ENCODE data around the gene SLC2A8.

The SLC2A8 gene

DNA sequence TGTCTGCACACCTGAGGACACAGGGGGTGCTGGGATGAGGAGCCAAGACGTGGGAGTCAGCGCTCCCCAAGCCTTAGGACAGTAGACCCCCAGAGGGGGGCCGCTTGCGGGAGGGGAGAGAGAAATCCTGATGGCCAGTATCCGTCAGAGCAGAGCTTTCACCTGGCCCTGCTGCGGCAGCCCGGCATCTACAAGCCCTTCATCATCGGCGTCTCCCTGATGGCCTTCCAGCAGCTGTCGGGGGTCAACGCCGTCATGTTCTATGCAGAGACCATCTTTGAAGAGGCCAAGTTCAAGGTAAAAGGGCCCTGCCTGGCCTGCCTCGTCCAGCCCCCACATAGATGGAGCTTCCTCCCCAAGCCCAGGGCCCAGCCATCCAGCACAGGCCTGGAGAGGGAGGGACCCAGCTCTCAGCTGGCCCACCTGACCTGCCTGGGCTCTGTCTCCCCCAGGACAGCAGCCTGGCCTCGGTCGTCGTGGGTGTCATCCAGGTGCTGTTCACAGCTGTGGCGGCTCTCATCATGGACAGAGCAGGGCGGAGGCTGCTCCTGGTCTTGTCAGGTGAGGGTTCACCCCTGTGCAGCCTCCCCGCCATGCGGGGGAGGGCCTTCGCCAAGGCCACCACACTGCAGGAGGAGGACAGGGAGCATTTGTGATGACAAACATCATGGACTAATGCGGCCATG is 6.7 kb downstream of the SLC2A8 start:
- no peak for DNase-seq (ENCODE audit: low read depth in 2 of 2)

DNA sequence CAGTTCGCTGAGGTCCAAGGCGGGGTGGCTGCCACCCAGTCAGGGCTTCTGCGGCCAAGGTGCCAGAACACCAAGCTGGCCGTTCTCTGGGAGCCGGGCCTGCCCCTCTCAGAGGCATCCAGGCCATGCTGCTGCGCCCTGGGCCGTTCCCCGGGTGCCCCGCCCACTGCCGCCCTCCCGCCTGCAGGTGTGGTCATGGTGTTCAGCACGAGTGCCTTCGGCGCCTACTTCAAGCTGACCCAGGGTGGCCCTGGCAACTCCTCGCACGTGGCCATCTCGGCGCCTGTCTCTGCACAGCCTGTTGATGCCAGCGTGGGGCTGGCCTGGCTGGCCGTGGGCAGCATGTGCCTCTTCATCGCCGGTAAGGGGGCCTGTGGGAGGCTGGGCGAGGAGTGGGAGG is 7.7 kb downstream of the SLC2A8 start:
- no peak for DNase-seq (ENCODE audit: low read depth in 2 of 2)

DNA sequence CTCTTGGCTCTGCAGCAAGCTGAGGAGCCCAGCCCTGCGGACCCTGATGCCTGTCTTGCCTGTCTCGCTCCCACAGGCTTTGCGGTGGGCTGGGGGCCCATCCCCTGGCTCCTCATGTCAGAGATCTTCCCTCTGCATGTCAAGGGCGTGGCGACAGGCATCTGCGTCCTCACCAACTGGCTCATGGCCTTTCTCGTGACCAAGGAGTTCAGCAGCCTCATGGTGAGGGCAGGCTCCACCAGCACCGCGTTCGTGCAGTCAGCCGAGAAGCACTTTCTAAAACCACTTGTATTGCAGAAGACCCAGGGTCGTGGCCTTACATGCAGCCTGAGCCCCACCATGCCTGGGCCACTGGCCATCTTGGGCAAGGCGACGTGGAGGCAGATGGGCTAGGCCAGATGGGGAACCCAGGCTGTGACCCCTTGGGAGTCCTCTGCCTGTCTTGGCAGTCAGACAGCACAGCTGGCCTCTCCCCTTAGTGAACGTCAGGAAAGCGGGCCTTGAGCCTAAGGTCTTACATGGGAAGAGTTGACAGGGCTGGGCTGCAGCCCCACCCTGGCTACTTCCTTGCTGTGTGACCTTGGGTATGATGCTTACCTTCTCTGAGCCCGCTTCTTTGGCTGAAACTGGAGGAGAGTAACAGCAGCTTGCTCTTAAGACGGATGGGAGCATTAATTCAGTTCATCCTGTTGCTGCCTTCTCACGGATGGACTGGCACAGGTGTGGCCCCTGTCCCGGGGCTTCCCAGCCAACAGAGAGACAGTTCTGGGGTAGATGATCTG is 8.6 kb downstream of the SLC2A8 start:
- no peak for DNase-seq (ENCODE audit: low read depth in 2 of 2)

DNA sequence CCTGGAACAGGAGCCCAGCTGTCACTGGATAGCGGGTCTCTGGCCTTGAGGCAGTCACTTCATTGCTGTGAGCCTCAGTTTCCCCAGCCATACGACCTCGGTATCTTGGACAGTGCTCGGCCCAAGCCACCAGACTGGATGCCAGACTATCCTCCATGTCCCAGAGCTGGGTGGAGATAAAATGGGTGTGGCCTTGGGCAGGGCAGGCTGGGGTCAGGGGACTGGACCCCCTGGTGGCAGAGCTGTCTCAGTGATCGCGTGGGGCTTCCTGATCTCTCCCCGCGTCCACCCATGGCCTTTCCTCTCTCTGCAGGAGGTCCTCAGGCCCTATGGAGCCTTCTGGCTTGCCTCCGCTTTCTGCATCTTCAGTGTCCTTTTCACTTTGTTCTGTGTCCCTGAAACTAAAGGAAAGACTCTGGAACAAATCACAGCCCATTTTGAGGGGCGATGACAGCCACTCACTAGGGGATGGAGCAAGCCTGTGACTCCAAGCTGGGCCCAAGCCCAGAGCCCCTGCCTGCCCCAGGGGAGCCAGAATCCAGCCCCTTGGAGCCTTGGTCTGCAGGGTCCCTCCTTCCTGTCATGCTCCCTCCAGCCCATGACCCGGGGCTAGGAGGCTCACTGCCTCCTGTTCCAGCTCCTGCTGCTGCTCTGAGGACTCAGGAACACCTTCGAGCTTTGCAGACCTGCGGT is 10.0 kb downstream of the SLC2A8 start:
- no peak for DNase-seq (ENCODE audit: low read depth in 2 of 2)

- no peak for DNase-seq (ENCODE audit: low read depth in 2 of 2)
Observed at GRCh38 chr9:127407492-127407843, 10.5 kb downstream of the SLC2A8 start.

DNA sequence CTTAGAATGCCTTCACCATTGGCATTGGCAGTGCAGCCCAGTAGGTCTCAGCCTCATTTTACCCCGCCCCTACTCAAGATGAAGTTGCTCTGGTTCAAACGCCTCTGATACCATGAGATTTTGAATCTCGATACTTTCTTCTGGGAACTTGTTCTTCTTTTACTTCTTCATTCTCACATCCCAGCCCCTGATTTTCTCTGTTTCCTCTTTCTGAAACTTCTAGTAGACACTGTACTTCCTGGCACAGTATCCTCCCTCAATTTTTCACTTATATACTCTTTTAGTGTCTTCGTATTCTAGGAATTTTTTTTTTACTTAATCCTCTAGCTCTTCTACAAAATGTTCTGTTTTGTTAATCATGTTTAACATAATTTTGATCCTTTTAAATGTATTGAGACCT is 14.2 kb downstream of the SLC2A8 start:
- no peak for DNase-seq (ENCODE audit: low read depth in 2 of 2)

DNA sequence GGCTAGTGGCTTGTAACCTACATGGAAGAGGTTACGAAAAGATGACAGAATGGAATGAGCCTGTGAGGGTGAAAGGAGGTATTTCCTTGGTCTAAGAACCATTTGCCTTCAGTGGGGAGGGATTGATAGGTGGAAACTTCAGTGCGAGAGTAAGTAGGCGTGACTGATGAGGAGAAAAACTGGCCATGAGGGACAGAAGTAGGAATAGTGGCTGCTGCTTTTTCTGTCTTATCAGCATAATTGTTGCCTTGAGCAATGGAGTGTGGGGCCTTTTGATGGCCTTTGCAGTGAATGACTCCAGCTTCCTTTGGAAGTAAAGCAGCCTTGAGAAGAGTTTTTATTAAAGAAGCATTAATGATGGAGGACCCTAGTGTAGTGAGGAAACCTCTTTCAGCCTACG is 18.2 kb downstream of the SLC2A8 start:
- DNase-seq (ENCODE audit: low read depth in 2 of 2), result no peak

DNA sequence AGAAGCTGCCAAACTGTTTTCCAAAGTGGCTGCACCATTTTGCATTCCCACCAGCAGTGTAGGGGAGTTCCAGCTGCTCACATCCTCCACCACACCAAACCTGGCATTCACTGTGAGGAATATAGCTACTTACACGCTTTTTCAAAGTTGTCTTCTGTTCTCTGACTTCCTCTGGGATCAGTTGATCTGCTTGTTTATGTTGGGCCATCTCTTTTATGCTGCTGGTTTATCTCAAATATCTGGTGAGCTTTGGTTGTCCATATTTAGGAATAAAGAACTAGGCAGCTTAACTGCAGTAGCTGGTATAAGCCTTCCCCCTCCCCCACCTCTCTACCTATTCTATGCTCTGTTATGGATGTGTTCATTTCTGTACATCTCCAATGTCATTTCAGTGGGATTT is 18.7 kb downstream of the SLC2A8 start:
- no peak for DNase-seq (ENCODE audit: low read depth in 2 of 2)

DNA sequence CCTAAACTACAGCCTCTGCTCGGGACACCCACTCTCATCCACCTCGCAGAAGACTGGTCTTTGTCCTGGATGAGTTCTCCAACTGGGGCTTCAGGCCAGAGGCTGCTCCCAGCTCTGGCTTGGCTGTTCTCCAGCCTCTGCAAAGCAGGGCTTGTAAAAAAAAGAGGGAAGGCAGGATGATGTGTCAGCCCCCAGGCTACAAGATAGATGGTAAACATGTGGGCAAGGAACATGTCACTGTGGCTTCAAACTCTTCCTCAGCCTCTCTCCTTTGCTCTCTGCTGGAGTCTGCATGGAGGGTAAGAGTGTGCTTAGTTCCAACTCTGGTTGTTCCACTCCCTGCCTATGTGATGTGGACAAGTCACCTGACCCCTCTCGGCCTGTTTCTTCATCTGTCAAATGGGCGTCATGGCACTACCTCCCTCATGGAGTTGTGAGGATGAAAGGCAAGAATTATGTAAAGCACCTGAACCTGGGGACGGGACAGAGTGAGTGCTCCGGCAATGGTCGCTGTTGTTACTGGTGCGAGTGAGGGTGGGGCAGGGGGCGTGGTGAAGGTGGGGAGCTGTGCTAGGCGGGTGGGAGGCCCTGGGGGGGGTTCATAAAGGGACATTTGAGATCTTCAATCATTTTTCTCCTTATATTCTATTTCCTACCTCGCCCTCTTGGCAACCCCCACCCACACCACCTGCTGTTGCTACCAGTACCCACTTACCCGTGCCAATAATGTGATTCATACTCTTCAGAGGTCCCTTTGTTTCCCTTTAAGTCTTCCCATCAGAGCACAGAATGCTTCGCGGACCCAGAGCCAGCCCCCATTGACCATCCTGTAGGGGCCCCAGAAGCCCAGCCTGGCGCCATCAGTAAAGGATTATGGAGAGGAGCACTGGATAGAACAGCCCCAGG is 20.4 kb downstream of the SLC2A8 start:
- DNase-seq (ENCODE audit: low read depth in 2 of 2), result no peak

- DNase-seq (ENCODE audit: low read depth in 2 of 2), result no peak
Observed at GRCh38 chr9:127418037-127418471, 21.1 kb downstream of the SLC2A8 start.

- DNase-seq (ENCODE audit: low read depth in 2 of 2), result no peak
Observed at GRCh38 chr9:127419348-127419747, 22.4 kb downstream of the SLC2A8 start.

DNA sequence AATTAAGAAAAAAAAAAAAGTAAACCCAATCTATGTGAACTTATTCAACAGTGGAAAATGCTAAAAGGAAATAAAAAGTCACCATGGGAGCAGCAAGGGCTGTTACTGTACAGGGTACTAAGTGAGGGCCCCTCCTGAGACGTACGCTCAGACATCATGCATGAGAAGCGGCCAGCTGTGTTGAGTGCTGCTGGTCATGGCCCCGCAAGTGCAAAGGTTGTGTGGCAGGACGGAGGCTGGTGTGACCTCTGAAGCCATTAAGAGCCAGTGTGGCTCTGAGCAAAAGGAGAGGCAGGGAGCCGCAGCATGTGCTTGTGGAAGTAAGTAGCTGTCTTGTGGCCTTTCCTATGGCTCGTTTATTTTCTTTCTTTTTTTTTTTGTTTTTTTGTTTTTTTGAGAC is 24.1 kb downstream of the SLC2A8 start:
- DNase-seq (ENCODE audit: low read depth in 2 of 2), result no peak

GRCh38 chr9:127422133-127422782 is 25.3 kb downstream of the SLC2A8 start:
- DNase-seq (ENCODE audit: low read depth in 2 of 2), result no peak

DNA sequence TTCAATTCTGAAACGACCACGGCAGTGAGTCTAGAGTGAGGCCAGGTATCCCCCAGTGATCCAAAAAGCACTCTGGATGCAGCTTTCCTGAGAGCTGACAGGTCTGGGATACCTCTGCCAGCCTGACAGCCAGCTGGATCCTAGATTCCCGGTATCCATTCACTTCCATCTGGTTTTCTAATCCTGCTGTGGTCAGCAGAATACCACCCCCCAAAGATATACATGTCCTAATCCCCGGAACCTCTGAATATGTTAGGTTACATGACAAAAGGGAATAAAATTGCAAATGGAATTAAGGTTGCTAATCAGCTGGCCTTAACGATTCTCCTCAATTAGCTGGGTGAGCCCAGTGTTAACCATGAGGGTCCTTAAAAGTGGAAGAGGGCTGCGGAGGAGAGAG is 25.8 kb downstream of the SLC2A8 start:
- no peak for DNase-seq (ENCODE audit: low read depth in 2 of 2)

GRCh38 chr9:127423476-127423933 is 26.5 kb downstream of the SLC2A8 start:
- DNase-seq (ENCODE audit: low read depth in 2 of 2), result no peak

DNA sequence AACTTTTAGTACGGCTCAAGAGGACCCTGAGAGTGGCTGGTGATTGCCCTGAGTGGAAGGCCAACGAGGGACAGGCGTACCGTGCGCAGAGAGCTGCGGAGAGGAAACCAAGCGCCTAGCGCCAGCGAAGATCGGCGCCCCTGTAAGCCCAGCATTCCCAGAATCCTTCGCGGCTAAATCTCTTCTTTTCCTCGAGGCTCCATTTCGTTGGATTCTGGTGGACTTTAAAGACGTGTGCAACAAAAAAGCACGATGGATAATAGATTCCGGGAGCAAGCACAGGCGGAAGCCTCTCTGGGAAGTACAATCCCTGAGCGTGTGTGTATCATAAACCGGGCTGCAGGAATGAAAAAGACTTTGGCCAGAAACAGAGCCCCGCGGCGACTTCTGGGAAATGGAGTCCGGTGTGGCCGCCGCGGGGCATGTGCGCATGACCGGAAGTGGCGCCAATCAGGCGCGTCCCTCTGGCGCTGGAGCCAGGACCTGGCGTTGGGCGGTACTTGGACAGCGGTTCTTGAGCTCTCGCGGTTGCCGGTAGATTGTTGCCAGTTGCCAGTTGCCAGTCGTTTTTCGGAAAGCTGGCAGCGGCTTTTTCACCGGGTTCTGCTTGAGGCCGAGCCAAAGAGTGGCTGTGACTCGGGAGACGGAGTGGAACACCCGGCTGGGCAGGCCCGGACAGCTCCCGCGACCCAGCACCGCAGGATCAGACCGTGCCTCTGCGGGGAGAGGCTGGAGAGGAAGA is 27.1 kb downstream of the SLC2A8 start, which contains the start of gene ZNF79:
TSS of gene ZNF79 (plus strand) at position 449 of the 742 bp plus-strand sequence. CDS start 406 bp downstream, outside the sequence.
- peak; percentile 80 to 81 for DNase-seq (ENCODE audit: low read depth in 2 of 2)

DNA sequence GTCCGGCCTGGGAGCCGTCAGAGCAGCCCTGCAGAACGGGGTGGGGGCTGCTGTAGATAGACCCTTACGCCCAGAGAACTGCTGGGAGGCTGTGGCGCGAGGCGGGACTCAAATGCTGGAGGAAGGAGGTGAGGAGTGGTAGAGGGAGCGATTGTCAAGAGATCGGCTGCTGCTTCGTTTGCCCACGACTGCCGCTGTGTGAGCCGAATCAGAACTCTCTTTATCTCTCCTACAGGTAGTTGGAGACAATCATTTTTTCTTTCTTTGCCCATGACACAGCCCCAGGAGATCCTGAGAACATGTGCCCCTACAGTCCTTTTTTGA is 27.7 kb downstream of the SLC2A8 start:
- DNase-seq (ENCODE audit: low read depth in 2 of 2), result no peak

DNA sequence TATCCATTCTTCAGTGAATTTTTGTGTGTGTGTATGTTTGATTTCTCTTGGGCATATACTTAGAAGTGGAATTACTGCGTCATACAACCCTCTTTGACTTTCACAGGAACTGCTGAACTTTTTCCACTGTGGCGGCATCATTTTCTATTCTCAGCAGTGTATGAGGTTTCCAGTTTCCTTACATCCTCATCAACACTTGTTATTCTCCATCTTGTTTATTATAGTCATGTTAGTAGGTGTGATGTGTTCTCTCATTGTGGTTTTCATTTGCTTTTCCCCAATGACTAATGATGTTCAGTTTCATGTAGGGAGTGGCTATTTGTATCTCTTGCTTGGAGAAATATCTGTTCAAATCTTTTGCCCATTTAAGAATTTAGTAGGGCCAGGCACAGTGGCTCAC is 29.8 kb downstream of the SLC2A8 start:
- no peak for DNase-seq (ENCODE audit: low read depth in 2 of 2)

- DNase-seq (ENCODE audit: low read depth in 2 of 2), result no peak
Observed at GRCh38 chr9:127428348-127428747, 31.4 kb downstream of the SLC2A8 start.

- no peak for DNase-seq (ENCODE audit: low read depth in 2 of 2)
Observed at GRCh38 chr9:127430415-127430814, 33.4 kb downstream of the SLC2A8 start.

Data from stimulated activated CD8-positive, alpha-beta memory T cell treated with anti-CD3 and anti-CD28 coated beads, Interleukin-15, amount 100 ng/mL, for 4 hours (primary cell).